K562 (cell line): ENCODE measurements around the gene NOTCH1. TPM values are rescaled to one million over a fixed set of nuclear protein-coding genes. Genes with fewer than 3 reads are reported as not detected.
A peak's percentile ranks its signal among the peaks of the same experiment; 100 is the strongest.

Experiments used
- CBX3 ChIP-seq, 2 experiments: IDR thresholded peaks; 1 replicate in 1 of 2; 2 replicates in 1 of 2; pipeline ENCODE4 v1.6.1; 2012; ENCODE audit warnings: inconsistent platforms in 2 of 2, low read length in 2 of 2, borderline replicate concordance in 1 of 2, control low read depth in 1 of 2
- CHCHD3 ChIP-seq: fragments of 250-450 bp; sonication (Bioruptor Pico); IDR thresholded peaks from 2 replicates; pipeline ENCODE4 v2.1.2; 2022; ENCODE audit warnings: mild to moderate bottlenecking
- HLTF ChIP-seq: fragments of 450-650 bp; IDR thresholded peaks from 2 replicates; pipeline ENCODE4 v1.6.1; 2016
- KAT7 ChIP-seq: sonication (generic); formaldehyde crosslinking; IDR thresholded peaks from 2 replicates; pipeline ENCODE4 v1.8.0; 2022; ENCODE audit warnings: missing genetic modification reagents, mild to moderate bottlenecking, borderline replicate concordance
- MAFF ChIP-seq: IDR thresholded peaks from 2 replicates; pipeline ENCODE4 v1.6.1; 2012; ENCODE audit warnings: low read length, improper control_type of control experiment
- NCOA4 ChIP-seq: fragments of 450-650 bp; IDR thresholded peaks from 2 replicates; pipeline ENCODE4 v1.6.1; 2018; ENCODE audit warnings: mild to moderate bottlenecking; ENCODE audit not compliant: partially characterized antibody
- NFIX ChIP-seq: fragments of 250-450 bp; sonication (Bioruptor Pico); IDR thresholded peaks from 2 replicates; pipeline ENCODE4 v1.4.0; 2020; ENCODE audit warnings: low read depth, mild to moderate bottlenecking, moderate library complexity
- PCBP1 ChIP-seq: fragments of 200-400 bp; formaldehyde crosslinking; IDR thresholded peaks from 2 replicates; pipeline ENCODE4 v1.6.1; 2018; ENCODE audit warnings: mild to moderate bottlenecking, low read depth, low read length; ENCODE audit not compliant: poor library complexity, severe bottlenecking
- PPARD ChIP-seq: fragments of 250-450 bp; sonication (Bioruptor Pico); IDR thresholded peaks from 2 replicates; pipeline ENCODE4 v1.8.0; 2022; ENCODE audit warnings: inconsistent platforms, mild to moderate bottlenecking, moderate library complexity
- RBM39 ChIP-seq: fragments of 200-400 bp; formaldehyde crosslinking; optimal IDR thresholded peaks from 2 replicates; pipeline ENCODE3; 2018; ENCODE audit warnings: low read depth, low read length
- SAFB2 ChIP-seq: fragments of 200-400 bp; formaldehyde crosslinking; IDR thresholded peaks from 2 replicates; pipeline ENCODE4 v1.6.1; 2018; ENCODE audit warnings: borderline replicate concordance, low read length, low read depth, moderate library complexity; ENCODE audit not compliant: severe bottlenecking
- SREBF2 ChIP-seq: sonication (generic); formaldehyde crosslinking; IDR thresholded peaks from 2 replicates; pipeline ENCODE4 v1.4.0; 2020; ENCODE audit warnings: mild to moderate bottlenecking, missing genetic modification reagents
- ZKSCAN3 ChIP-seq: fragments of 250-450 bp; sonication (Bioruptor Pico); IDR thresholded peaks from 2 replicates; pipeline ENCODE4 v1.4.0; 2020
- ZNF57 ChIP-seq: fragments of 450-650 bp; formaldehyde crosslinking; IDR thresholded peaks from 2 replicates; pipeline ENCODE4 v1.4.0; 2020; ENCODE audit warnings: mild to moderate bottlenecking, moderate library complexity
- ZNF778 ChIP-seq: fragments of 450-650 bp; formaldehyde crosslinking; IDR thresholded peaks from 2 replicates; pipeline ENCODE4 v1.4.0; 2020; ENCODE audit warnings: mild to moderate bottlenecking, moderate library complexity
- polyA plus RNA-seq, 8 experiments: library from polyadenylated mRNA; depleted of rRNA in 4 of 8; stranded (reverse) in 5 of 8; unstranded in 3 of 8; fragments of >200 nt; fragmentation: Nextera tagmentation in 2 of 8; fragmentation: Illumina TruSeq in 1 of 8; extraction: Ambion mirVana in 2 of 8; extraction: Trizol in 1 of 8; gene quantifications; 2 replicates each; pipeline versions ENCODE4 v1.2.1 to v1.2.3, GENCODE V29; 2011 to 2014; ENCODE audit warnings: inconsistent platforms in 1 of 8, missing spikeins in 1 of 8
- total RNA-seq, 7 experiments: library from RNA; depleted of rRNA in 6 of 7; stranded (reverse); fragments of >200 nt in 6 of 7; fragmentation: Illumina TruSeq in 2 of 7; extraction: Trizol in 2 of 7; gene quantifications; 2 replicates each; pipeline versions ENCODE4 v1.2.1 to v1.2.3, GENCODE V29; 2011 to 2021; ENCODE audit warnings: low replicate concordance in 1 of 7
- TF ChIP-seq, protein P1 (sequence below): fragments of 450-650 bp; IDR thresholded peaks from 2 replicates; pipeline ENCODE4 v1.6.1; 2017; ENCODE audit warnings: mild to moderate bottlenecking, moderate library complexity
- TF ChIP-seq, protein P2 (sequence below): sonication (generic); formaldehyde crosslinking; IDR thresholded peaks from 2 replicates; pipeline ENCODE4 v1.9.0; 2022; ENCODE audit warnings: mild to moderate bottlenecking, missing genetic modification reagents
- TF ChIP-seq, protein P3 (sequence below): fragments of 250-450 bp; sonication (Bioruptor Pico); IDR thresholded peaks from 2 replicates; pipeline ENCODE4 v1.5.0; 2020; ENCODE audit warnings: mild to moderate bottlenecking
- TF ChIP-seq, protein P4 (sequence below): fragments of 200-800 bp; sonication (Bioruptor generic); IDR thresholded peaks from 2 replicates; pipeline ENCODE4 v1.6.1; 2016; ENCODE audit warnings: missing genetic modification characterization, missing compliant biosample characterization

Gene NOTCH1
- total and polyA plus RNA-seq, 9 of the 15 experiments (the other 6 are each of a cell fraction or from before 2014, with no cell fraction given): 0.03 to 31.4 (median 2.3) TPM

DNA sequence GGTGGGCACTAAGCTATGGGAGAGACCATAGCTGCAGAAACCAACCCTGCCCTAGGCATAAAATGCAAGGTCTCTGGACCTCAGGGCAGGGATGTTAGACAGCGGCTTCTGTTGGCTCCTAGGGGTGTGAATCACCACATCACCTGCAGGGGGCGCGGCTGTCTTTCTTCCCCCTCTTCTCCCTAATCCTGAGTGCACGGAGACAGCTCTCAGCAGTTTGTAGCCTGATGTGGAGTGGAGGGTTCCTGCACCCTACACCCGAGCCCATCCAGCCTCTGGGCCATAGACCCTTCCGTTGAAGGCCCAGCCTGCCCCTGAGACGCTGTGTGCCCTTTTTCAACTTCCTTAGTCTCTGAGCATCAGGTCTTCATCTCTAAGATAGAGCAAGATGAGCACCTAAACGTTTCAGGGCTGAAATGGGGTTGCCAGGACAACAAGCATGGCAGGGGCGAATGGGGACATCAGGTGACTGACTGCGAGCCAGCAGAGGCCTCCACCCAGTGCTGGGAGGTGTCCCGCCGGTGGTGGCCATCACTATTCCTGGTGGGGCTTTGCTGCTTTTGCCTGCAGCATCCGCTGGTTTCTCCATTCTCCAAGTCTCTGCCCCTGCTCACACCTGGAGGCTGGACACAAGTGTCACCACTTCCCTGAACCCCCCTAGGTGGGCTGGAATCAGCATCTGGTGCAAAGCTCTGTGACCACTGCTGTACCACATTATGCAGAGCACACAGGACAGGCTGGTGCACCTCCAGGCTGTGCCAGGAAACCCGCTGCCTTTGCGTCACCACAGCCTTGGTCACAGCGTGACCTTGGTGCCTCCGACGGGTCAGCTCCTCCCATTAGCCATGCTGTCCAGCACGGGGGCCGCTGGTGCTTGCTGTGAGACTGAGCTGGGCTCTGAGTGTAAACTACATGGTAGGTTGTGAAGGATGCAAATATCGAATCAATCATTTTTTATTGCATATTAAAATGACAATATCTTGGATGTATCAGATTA is 60.5 kb downstream of the NOTCH1 start (continued):
- TF ChIP-seq, protein P1, sequence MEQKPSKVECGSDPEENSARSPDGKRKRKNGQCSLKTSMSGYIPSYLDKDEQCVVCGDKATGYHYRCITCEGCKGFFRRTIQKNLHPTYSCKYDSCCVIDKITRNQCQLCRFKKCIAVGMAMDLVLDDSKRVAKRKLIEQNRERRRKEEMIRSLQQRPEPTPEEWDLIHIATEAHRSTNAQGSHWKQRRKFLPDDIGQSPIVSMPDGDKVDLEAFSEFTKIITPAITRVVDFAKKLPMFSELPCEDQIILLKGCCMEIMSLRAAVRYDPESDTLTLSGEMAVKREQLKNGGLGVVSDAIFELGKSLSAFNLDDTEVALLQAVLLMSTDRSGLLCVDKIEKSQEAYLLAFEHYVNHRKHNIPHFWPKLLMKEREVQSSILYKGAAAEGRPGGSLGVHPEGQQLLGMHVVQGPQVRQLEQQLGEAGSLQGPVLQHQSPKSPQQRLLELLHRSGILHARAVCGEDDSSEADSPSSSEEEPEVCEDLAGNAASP: no peak
- no peak for TF ChIP-seq CBX3 (IDR thresholded peaks at IDR 0.05; ENCODE audit: borderline replicate concordance in 1 of 2, low read length in 2 of 2)
- TF ChIP-seq, protein P2, sequence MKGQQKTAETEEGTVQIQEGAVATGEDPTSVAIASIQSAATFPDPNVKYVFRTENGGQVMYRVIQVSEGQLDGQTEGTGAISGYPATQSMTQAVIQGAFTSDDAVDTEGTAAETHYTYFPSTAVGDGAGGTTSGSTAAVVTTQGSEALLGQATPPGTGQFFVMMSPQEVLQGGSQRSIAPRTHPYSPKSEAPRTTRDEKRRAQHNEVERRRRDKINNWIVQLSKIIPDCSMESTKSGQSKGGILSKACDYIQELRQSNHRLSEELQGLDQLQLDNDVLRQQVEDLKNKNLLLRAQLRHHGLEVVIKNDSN (CRISPR knock-in tag): no peak; the same call in 1 of the 2 replicates
- TF ChIP-seq PPARD (CRISPR knock-in tag): no peak
- peak; percentile 79 for TF ChIP-seq RBM39
- no peak for TF ChIP-seq ZNF57 (CRISPR knock-in tag)
- TF ChIP-seq NFIX: no peak
- TF ChIP-seq KAT7 (CRISPR knock-in tag): no peak
- TF ChIP-seq CHCHD3: no peak
- TF ChIP-seq HLTF: no peak
- TF ChIP-seq, protein P3, sequence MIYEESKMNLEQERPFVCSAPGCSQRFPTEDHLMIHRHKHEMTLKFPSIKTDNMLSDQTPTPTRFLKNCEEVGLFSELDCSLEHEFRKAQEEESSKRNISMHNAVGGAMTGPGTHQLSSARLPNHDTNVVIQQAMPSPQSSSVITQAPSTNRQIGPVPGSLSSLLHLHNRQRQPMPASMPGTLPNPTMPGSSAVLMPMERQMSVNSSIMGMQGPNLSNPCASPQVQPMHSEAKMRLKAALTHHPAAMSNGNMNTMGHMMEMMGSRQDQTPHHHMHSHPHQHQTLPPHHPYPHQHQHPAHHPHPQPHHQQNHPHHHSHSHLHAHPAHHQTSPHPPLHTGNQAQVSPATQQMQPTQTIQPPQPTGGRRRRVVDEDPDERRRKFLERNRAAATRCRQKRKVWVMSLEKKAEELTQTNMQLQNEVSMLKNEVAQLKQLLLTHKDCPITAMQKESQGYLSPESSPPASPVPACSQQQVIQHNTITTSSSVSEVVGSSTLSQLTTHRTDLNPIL (CRISPR knock-in tag): no peak
- TF ChIP-seq, protein P4, sequence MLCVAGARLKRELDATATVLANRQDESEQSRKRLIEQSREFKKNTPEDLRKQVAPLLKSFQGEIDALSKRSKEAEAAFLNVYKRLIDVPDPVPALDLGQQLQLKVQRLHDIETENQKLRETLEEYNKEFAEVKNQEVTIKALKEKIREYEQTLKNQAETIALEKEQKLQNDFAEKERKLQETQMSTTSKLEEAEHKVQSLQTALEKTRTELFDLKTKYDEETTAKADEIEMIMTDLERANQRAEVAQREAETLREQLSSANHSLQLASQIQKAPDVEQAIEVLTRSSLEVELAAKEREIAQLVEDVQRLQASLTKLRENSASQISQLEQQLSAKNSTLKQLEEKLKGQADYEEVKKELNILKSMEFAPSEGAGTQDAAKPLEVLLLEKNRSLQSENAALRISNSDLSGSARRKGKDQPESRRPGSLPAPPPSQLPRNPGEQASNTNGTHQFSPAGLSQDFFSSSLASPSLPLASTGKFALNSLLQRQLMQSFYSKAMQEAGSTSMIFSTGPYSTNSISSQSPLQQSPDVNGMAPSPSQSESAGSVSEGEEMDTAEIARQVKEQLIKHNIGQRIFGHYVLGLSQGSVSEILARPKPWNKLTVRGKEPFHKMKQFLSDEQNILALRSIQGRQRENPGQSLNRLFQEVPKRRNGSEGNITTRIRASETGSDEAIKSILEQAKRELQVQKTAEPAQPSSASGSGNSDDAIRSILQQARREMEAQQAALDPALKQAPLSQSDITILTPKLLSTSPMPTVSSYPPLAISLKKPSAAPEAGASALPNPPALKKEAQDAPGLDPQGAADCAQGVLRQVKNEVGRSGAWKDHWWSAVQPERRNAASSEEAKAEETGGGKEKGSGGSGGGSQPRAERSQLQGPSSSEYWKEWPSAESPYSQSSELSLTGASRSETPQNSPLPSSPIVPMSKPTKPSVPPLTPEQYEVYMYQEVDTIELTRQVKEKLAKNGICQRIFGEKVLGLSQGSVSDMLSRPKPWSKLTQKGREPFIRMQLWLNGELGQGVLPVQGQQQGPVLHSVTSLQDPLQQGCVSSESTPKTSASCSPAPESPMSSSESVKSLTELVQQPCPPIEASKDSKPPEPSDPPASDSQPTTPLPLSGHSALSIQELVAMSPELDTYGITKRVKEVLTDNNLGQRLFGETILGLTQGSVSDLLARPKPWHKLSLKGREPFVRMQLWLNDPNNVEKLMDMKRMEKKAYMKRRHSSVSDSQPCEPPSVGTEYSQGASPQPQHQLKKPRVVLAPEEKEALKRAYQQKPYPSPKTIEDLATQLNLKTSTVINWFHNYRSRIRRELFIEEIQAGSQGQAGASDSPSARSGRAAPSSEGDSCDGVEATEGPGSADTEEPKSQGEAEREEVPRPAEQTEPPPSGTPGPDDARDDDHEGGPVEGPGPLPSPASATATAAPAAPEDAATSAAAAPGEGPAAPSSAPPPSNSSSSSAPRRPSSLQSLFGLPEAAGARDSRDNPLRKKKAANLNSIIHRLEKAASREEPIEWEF (CRISPR knock-in tag): no peak
- TF ChIP-seq PCBP1: no peak
- no peak for TF ChIP-seq ZNF778 (CRISPR knock-in tag)
- no peak for TF ChIP-seq NCOA4
- TF ChIP-seq SREBF2 (CRISPR knock-in tag): no peak
- no peak for TF ChIP-seq MAFF
- no peak for TF ChIP-seq ZKSCAN3 (CRISPR knock-in tag)
- no peak for TF ChIP-seq SAFB2
